Esophagus (tissue), 2 donors: Measurements from ENCODE around the gene DYNC1H1. TPM values are rescaled to one million over a fixed set of nuclear protein-coding genes. Genes with fewer than 3 reads are reported as not detected.

Experiments used
- H3K27ac ChIP-seq, 2 donors: one replicate each; pipeline ENCODE4 v1.5.1; 2013; ENCODE audit warnings: low read depth in 2 of 2, mild to moderate bottlenecking in 2 of 2, inconsistent platforms in 1 of 2, low read length in 1 of 2, moderate library complexity in 1 of 2
- H3K27me3 ChIP-seq, 2 donors: one replicate each; pipeline ENCODE4 v1.6.1; 2013; ENCODE audit warnings: low read length in 2 of 2, control low read depth in 1 of 2, mild to moderate bottlenecking in 1 of 2; ENCODE audit not compliant: insufficient read depth in 2 of 2, control insufficient read depth in 1 of 2
- H3K36me3 ChIP-seq, 2 donors: one replicate each; pipeline ENCODE4 v1.6.1; 2013; ENCODE audit warnings: low read length in 1 of 2; ENCODE audit not compliant: control insufficient read depth in 2 of 2, insufficient read depth in 2 of 2
- H3K4me1 ChIP-seq, 2 donors: one replicate each; pipeline ENCODE4 v1.6.1; 2013; ENCODE audit warnings: low read length in 1 of 2; ENCODE audit not compliant: control insufficient read depth in 2 of 2, insufficient read depth in 2 of 2
- H3K4me3 ChIP-seq, 2 donors: one replicate each; pipeline ENCODE4 v1.5.1; 2013; ENCODE audit warnings: low read length in 2 of 2, mild to moderate bottlenecking in 2 of 2, low read depth in 1 of 2, moderate library complexity in 1 of 2
- H3K9me3 ChIP-seq, 2 donors: one replicate each; pipeline ENCODE4 v1.6.1; 2013; ENCODE audit warnings: mild to moderate bottlenecking in 2 of 2, low read depth in 1 of 2, low read length in 1 of 2, moderate library complexity in 1 of 2; ENCODE audit not compliant: control insufficient read depth in 2 of 2, insufficient read depth in 1 of 2
- WGBS, 2 donors: extraction: QIAGEN DNeasy Blood & Tissue Kit; methylation state at CpG; one replicate each; pipeline ENCODE4 v1.1.7; 2013; 5-methylcytosine and 5-hydroxymethylcytosine counted together
- polyA plus RNA-seq, 2 donors: library from polyadenylated mRNA; stranded (reverse); fragments of 200-250 nt; gene quantifications; one replicate each; pipeline ENCODE4 v1.2.3, GENCODE V29; 2013
- donor health status: healthy with polysubstance abuse.
- donor health status: Bipolar disorder and iron deficiency.

Gene DYNC1H1
- polyA plus RNA-seq, 2 donors, result 115 to 116 TPM

GRCh38 chr14:101961746-101962502 is 2.4 kb upstream of the DYNC1H1 start:
- Histone ChIP-seq H3K36me3 (no peaks in the 10 kb centered on the region), H3K9me3 (no peaks in the 10 kb centered on the region), H3K27ac (no peak overlapping the region), H3K4me3 (no peak overlapping the region), H3K4me1 (peaks cover 2 to 5% of the 10 kb centered on the region in 2 donors), H3K27me3 (no peaks in the 10 kb centered on the region)
- 80 to 84% methylated on average over 9 of the region's 9 CpGs for WGBS, 2 donors

DNA sequence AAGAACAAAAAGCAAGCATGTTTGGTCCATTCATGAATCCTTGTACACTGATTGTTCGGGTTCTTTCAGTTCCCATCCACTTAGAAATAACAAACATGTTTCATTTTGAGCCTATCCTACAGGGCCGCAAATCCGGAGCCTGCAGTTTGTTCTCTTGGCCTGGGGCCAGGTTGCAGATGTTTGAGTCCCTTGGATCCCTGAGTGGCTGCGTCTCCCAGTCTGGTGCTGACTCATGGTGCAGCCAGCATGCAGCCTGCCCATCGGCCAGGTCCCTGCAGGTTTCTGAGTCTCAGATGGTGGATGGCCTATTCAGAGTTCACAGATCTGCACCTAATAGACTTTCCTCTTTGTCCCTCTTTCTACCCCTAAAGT is 1.9 kb upstream of the DYNC1H1 start:
- H3K9me3 ChIP-seq, result no peaks in the 10 kb centered on the region
- H3K4me3 ChIP-seq, result no peak overlapping the region
- WGBS, 2 donors, result 39 to 49% methylated on average over 5 of the region's 5 CpGs
- H3K27me3 ChIP-seq, result no peaks in the 10 kb centered on the region
- H3K4me1 ChIP-seq, result peaks cover 2 to 5% of the 10 kb centered on the region in 2 donors
- no peak overlapping the region for H3K27ac ChIP-seq
- peaks cover 0 to under 1% of the 10 kb centered on the region in 2 donors for H3K36me3 ChIP-seq

- 78 to 84% methylated on average over 5 of the region's 5 CpGs for WGBS, 2 donors
- no peaks in the 10 kb centered on the region for H3K27me3 ChIP-seq
- H3K36me3 ChIP-seq, result peaks cover 0 to 2% of the 10 kb centered on the region in 2 donors
- H3K27ac ChIP-seq, result no peak overlapping the region
- H3K4me1 ChIP-seq, result peaks cover 2 to 7% of the 10 kb centered on the region in 2 donors
- no peak overlapping the region for H3K4me3 ChIP-seq
- H3K9me3 ChIP-seq, result no peaks in the 10 kb centered on the region
Measured at GRCh38 chr14:101963052-101963451, 1.3 kb upstream of the DYNC1H1 start.

- WGBS, 2 donors, result 51 to 61% methylated on average over 20 of the region's 20 CpGs
- no peaks in the 10 kb centered on the region for H3K9me3 ChIP-seq
- H3K27me3 ChIP-seq, result no peaks in the 10 kb centered on the region
- peaks cover 0 to 2% of the 10 kb centered on the region in 2 donors for H3K36me3 ChIP-seq
- H3K4me3 ChIP-seq, result no peak overlapping the region
- no peak overlapping the region for H3K27ac ChIP-seq
- H3K4me1 ChIP-seq, result peaks cover 2 to 7% of the 10 kb centered on the region in 2 donors
Measured at GRCh38 chr14:101963656-101964296, 597 bp upstream of the DYNC1H1 start.

DNA sequence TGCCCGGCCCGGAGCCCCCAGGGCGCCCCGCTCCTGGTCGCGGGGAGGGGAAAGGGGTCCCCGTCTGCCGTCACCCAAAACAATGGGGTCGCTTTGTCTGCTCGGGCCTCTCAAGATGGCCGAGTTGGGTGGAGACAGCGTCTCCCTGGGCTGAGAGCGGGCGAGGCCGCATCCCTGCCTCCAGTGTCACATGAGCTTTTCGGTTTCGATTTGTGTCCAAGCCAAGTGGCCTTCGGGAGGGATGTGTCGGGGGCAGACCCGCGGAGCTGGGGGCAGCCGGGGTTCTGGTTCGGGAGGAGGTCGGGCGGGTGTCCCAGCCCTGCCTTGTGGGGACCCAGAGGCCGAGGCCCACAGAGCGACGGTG is 790 bp downstream of the DYNC1H1 start:
- peaks cover 2 to 7% of the 10 kb centered on the region in 2 donors for H3K4me1 ChIP-seq
- H3K27ac ChIP-seq, result peak overlapping the region; percentile 88 to 92
- H3K9me3 ChIP-seq, result no peaks in the 10 kb centered on the region
- H3K4me3 ChIP-seq, result peak overlapping the region; percentile 81 to 97
- no peaks in the 10 kb centered on the region for H3K27me3 ChIP-seq
- WGBS, 2 donors, result 0% methylated on average over 28 of the region's 28 CpGs
- H3K36me3 ChIP-seq, result peaks cover 0 to 2% of the 10 kb centered on the region in 2 donors

DNA sequence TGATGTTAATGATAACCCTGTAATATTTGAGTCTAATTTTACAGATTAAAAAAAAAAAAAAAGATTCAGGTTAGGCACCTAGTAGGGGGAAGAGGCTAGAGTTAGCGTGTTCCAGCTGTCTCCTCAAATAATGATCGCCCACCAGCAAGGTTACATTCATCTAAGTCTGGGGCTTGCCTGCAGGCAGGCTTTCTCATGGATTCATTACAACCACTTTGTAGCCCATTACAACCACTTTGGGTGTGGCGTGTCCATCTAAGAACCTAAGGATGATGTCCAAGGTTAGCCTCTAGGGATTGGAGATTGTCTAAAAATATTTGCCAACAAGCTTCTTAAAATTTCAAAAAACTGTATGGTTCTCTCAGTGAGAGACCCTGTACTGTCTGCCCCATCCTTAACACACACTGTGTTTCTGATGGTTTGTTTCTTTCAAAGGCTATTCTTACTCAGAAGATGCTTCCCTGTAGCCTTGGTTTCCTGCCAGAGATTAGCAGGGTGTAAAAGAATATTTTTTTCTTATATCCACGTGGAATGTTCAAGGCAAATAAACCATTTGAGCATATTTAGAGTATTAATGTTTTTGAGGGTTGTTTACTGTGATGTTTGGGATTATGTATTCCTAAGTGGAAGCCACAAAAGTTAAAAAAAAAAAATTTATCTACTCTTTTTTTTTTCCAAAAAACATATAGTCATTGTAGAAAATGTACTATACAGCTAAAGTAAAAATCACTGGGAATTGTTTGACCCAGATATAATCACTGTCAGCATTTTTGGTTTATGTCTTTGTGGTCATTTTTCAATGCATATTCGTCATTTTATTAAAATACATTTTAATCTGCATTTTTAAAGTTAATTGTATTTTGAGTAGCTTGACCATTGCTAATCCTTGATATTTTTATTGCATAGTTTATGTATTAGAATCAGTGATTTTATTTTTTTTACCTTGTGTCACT is 1.7 kb downstream of the DYNC1H1 start:
- peaks cover 0 to 2% of the 10 kb centered on the region in 2 donors for H3K36me3 ChIP-seq
- no peaks in the 10 kb centered on the region for H3K9me3 ChIP-seq
- 32 to 36% methylated on average over 5 of the region's 5 CpGs for WGBS, 2 donors
- peak overlapping the region in 1 of 2 donors; percentile 81 for H3K4me3 ChIP-seq
- peak overlapping the region; percentile 43 to 92 for H3K27ac ChIP-seq
- no peaks in the 10 kb centered on the region for H3K27me3 ChIP-seq
- peaks cover 2 to 8% of the 10 kb centered on the region in 2 donors for H3K4me1 ChIP-seq

DNA sequence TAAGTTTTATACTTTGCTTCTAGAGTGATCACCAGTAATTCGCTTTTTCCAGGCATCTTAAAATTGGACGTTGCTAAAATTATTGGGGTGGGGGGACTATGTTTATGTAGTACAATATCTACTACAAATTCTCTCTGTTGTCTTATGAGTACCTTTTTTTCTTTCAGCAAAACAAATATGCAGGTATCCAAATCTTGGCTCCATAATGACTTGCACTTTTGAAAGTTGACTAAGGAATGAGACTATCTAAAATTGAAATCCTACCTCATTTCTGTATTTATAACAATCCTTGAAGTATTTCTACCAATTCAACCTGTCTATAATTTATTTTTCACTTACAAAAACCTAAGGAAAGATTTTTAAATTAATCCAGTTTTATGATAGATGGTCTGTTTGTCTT is 2.4 kb downstream of the DYNC1H1 start:
- WGBS, 2 donors, result 57 to 74% methylated on average over 2 of the region's 2 CpGs
- Histone ChIP-seq H3K4me3 (no peak overlapping the region), H3K27ac (no peak overlapping the region), H3K9me3 (no peaks in the 10 kb centered on the region), H3K27me3 (no peaks in the 10 kb centered on the region), H3K4me1 (peaks cover 2 to 8% of the 10 kb centered on the region in 2 donors), H3K36me3 (peaks cover 0 to 2% of the 10 kb centered on the region in 2 donors)

DNA sequence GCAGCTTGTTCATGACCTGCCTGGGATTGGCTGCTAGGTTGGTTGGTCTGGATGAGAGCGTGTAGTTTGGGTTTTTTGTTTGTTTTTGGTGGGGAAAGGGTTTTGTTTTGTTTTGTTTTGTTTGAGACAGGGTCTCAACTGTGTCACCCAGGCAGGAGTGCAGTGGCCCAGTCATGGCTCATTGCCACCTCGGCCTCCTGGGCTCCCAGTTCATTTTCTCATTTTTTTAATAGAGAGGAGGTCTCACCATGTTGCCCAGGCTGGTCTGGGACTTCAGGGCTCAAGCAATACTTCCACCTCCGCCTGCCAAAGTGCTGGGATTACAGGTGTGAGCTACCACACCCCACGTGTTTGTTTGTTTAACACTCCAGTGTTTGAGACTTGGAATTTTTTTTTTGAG is 3.8 kb downstream of the DYNC1H1 start:
- Histone ChIP-seq H3K4me3 (no peak overlapping the region), H3K27ac (no peak overlapping the region), H3K4me1 (peaks cover 0 to 8% of the 10 kb centered on the region in 2 donors), H3K27me3 (no peaks in the 10 kb centered on the region), H3K9me3 (no peaks in the 10 kb centered on the region), H3K36me3 (peaks cover 0 to 2% of the 10 kb centered on the region in 2 donors)
- 68 to 74% methylated on average over 4 of the region's 4 CpGs for WGBS, 2 donors

DNA sequence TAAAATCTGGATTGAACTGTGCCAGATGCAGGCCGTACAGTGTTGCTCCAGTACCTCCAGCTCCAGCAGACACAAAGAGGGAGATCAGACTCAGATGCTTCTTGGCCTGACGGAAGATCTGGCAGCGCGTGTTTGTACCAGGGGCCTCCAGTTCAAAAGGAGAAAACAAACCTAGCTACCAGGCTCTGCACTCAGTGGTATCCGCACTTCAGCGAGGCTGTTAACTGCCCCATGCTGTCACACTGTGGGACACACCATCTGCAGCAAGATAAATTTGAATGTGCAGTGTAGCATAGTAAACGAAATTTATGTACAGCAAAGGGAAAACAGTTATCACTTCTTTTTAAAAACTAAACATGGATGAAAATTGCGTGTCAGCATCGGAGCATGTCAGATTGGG is 5.1 kb downstream of the DYNC1H1 start:
- H3K27ac ChIP-seq, result no peak overlapping the region
- no peaks in the 10 kb centered on the region for H3K9me3 ChIP-seq
- peaks cover 0 to 2% of the 10 kb centered on the region in 2 donors for H3K36me3 ChIP-seq
- H3K4me3 ChIP-seq, result no peak overlapping the region
- 88 to 93% methylated on average over 9 of the region's 9 CpGs for WGBS, 2 donors
- no peaks in the 10 kb centered on the region for H3K27me3 ChIP-seq
- peaks cover 0 to 6% of the 10 kb centered on the region in 2 donors for H3K4me1 ChIP-seq
